ENCODE data around the gene PSMD1.
"Not testable (repeated sequence)": the region's sequence is repeated elsewhere in the genome, so short reads cannot be mapped to it uniquely, and the experiment has no call there.

PSMD1 gene

DNA sequence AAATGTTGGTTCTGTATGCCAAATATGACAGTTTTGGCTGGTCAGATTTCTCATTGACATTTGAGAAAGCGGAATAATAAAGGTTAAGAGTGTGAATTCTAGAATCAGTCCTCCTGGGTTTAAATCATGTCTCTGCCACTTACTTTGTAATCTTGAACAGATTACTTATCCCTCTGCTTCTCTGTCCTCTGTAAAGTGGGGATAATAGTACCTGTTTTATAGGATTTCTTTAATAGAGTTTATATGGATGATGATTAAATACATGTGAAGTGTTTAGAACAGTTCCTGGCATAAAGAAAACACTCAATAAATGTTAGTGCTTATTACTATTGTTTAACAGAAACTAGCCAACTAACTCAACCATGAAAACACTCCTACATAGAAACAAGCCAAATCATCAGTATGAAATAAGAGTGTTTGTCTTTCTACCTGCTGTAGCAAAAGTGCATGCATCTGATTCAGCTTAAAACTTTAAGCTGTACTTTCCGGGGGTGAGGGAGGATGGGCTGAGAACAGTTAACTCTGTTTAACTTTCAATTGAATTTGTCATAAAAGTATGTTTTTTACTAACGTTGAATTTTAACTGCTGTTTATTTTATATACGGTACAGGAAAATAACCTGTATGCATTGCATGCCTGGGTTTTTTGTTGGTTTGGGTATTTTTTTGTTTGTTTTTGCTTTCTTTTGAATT lies 61.4 kb downstream of the PSMD1 start:
- DNase-seq (ENCODE audit: low read depth): no peak

DNA sequence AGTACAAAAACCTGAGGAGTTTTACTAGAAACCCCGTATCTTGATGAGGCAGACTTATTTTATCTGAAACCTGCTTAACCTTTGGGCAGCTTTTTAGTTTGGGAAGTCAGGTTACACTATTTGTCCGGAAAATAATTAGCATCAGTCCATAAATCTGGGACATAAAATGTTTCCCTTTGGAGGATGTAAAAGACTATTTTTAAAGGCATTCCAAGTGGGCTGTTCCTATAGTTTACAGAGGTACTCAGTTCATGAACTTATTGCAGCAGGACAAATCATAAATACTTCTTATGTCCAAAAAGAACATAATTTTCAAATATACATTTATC lies 61.9 kb downstream of the PSMD1 start:
- no peak for DNase-seq (ENCODE audit: low read depth)

DNA sequence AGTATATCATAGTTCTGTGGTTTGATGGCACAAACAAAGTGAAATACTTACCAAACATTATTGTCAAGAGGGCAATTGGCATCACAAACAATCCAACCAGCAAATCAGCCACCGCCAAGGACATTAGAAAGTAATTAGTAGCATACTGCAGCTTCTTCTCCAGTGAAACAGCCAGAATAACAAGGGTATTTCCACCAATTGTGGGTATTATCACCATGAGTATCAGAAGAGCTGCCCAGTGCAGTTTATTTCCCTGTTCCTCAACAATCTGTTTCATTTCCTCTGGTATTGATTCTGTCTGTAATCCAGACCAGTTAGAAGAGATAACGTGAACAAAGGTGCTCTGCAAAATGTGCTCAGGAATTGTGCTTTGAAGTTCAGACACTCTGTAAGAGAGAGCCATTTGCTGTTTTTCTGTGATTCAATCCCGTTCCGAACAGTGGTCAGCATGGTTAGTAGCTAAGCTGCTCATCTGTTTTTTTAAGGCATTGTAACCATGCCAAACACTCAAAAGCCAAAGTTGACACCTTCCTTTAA lies 66.8 kb downstream of the PSMD1 start:
- DNase-seq (ENCODE audit: low read depth): no peak

DNA sequence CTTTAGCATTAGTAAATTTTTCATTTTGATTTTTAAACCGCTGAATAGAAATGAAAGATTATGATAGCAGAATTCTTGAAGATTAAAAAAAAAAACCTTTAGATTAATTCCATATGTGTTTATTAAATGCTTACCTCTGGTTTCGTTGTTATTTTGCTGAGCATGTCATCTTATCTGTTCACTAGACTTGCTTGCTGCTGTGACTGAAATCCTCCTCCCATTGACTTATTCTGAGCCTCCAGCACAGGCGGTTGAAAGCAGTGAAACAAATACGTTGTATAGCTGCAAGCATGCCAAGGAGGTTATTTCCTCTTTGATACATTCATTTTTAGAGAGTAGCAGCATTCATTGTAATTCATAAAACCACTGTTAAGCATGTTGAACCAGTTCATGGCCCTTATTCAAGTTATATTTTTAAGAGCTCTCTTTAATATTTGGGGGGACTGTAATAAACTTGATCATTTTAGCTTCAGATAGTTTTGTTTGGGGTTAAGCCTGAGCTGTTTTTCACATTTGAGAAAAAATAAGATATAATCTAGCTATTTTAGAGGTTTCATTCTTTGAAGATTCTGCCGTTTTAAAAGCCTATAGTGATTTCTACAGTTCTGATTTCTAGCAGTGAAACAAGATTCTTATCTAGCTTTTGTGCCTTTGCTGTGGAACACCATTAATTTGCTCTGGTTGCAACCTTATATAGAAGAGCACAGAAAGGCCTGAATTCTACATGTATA lies 68.3 kb downstream of the PSMD1 start, which contains the start of gene HTR2B:
Gene HTR2B, minus strand, starts transcription at position 205 of the 731 bp plus-strand sequence. CDS start 1,278 bp downstream, outside the sequence.
- DNase-seq (ENCODE audit: low read depth): no peak

DNA sequence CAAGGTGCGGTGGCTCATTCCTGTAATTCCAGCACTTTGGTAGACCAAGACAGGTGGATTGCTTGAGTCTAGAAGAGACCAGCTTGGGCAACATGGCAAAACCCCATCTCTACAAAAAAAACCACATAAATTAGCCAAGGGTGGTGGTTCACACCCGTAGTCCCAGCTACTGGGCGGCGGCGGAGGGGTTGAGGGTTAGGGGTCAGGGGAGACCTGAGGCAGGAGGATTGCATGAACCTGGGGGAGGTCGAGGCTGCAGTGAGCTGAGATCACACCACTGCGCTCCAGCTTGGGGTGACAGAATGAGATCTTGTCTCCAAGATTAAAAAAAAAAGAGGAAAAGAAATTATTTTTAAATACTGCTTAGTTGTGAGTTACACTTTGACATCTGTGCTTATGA lies 69.5 kb downstream of the PSMD1 start:
- DNase-seq (ENCODE audit: low read depth): no peak

DNA sequence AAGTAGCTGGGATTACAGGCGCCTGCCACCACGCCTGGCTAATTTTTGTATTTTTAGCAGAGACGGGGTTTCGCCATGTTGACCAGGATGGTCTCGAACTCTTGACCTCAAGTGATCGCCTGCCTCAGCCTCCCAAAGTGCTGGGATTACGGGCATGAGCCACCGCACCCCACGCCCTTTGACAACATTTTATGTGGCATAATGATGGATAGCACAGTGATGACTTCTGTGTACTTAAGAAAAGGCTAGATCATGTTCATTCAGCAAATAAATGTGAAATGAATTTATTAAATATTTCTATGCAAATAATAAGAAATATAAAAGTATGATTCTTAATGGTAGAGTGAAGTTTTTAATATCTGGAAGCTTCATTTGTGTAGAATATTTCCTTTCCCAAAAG lies 70.8 kb downstream of the PSMD1 start:
- DNase-seq (ENCODE audit: low read depth): no peak

DNA sequence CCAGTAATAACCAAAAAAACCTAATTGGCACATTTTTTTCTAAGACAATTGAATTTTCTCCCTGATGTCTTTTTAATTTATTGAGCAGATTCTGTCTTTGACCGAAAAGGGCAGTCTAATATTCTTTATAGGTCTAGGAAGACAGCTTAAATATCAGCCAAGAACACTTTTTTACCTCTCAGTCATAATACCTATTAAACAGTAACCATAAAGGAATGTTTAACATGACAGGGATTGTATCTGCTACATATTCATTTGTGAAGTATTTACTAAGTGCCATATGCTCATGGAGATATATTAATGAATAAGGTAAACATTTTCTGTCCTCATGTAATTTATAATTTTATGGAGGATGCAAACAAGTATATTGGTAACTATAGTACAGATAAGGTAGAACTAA lies 71.3 kb downstream of the PSMD1 start:
- DNase-seq (ENCODE audit: low read depth): no peak

DNA sequence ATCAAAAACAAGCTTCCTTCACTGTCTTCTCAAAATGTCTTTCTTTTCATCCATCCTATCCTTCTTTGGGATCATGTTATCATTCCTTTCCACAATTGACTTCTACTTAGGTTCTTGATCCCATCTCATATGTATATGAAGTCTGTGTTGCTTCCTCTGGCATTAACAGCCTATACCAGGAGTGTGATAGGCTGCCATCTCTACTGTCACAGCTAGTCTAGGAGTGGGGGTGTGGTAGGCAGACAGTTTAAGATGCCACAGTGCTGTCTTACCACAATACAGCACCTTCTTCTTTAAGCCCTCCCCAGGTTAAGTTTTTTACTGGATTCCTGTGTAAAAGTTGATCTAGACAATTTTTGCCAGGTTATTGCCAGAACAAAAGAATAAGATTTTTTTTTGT lies 71.9 kb downstream of the PSMD1 start:
- DNase-seq (ENCODE audit: low read depth): no peak

DNA sequence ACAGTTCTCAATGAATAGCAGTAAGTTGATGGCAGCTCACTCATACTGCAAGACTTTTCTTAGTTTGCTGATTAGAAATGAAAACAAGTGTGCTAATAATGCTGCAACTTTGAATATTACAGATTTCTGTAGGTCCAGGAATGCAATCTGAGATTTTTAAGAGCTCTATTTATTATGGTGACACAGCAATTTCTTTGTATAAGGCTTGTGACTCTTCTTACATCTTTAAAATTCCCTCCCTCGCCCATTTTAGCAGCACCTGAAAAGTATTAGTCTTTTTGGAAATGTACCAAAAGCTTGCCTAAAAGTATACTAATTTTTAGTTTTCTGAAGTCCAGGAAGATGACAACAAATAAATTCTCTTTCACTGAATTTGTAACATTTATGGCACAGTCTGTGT lies 72.5 kb downstream of the PSMD1 start:
- DNase-seq (ENCODE audit: low read depth): no peak

DNA sequence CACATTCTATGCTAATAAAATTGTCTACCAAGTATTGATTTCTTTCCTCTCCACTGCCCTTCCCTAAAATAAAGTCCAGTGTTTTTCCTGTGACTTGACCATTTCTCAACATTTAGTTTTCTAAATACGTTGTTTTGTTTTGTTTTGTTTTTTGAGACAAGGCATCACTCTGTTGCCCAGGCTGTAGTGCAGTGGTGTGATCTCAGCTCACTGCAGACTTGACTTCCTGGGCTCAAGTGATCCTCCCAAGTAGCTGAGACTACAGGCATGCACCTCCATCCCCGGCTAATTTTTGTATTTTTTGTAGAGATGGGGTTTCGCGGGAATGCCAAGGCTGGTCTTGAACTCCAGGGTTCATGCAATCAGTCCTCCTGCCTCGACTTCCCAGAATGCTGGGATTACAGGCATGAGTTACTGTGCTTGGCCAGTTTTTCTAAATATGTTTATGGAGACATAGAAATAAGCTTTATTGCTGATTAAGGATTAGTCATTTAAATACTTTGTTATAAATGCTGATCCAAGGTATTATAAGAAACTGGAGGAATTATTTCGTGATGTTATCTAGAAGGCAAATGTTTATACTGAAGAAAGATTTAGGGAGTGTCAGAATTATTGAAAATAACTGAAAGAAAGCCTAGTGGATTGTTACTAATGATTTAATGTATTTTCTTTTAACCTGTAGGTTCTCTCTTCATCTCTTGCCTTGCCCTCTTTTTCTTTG lies 73.8 kb downstream of the PSMD1 start:
- no peak for DNase-seq (ENCODE audit: low read depth)

DNA sequence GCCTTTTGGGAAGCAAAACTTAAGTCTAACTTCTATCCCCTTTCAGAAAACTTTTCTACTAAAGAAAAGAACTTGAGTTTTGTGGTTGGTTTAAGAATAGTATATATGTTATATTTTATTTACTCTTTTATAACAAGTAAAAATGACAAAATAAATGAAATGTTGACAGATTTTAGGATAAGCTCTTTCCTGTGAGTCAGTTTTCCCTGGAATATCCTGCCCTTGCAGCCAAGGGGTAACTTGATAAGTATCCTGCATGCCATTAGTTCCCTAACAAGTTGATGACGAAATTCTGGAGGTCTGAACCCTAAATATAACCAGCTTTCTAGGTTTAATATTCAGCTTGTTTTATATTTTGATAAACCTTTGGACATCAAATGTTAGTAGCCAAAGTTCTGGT lies 75.5 kb downstream of the PSMD1 start:
- DNase-seq (ENCODE audit: low read depth): no peak

DNA sequence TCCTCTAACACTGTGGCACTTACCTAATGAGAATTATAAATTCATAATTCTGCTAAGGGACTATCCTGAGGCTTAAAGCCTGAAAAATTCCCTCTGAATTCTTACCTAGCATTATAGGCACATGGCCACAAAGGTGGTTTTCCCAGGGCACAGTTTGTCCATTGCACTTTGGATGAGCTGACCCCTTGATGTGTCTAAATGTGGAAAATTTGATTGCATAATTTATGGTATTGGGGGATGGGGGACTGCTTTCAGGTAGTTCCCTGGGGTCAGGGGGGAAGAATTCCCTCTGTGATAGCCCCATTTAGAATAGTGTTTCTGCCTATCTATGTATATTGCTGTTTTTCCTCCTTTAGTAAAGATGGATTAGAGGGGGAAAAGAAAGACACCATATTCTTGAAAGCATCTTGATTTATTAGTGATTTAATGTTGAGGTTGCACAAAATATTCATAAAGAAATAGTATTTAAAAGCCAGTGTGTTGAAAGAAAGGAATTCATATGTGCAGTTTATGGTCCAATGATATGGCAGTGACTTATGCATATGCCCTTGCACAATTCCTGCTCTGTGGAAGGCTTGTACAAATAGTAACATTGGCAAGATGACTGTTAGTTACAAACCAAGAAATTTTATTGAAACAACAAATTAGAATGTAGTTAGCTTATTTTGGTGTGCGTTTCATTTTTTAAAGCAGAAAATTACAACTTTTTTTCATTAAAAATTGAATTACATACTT lies 76.9 kb downstream of the PSMD1 start:
- DNase-seq (ENCODE audit: low read depth): no peak

DNA sequence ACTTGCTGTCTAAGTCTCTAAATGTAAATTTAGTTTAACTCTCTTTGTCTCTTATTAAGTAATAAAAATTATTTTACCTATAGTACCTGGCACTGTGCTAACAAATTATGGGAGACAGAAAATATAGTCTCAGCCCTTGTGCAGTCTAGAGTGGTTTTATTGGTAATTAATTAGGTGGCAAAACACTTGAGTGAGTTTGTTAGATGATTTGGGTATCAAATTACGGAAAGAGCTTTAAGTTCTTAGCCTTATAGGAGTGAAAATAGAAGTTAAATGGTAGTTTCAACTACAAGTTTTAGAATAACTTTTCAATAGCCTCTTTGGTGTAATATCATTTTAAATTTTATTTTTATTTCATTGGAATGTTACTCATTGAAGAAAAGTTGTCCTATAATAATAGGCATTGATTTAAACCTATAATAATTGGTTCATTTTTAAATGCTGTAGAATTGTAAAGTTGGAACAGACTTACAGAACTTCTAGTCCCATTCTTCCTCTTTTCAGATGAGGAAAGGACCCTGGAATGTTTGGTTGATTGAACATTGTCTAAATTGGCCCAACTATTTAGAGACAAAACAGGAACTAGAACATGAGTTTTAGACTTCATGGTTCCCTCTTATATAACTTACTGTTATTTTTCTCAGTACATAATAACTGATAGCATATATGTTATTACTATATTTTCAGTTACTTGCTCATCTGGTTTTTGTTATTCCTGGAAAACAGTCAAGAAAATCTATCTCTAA lies 78.4 kb downstream of the PSMD1 start:
- no peak for DNase-seq (ENCODE audit: low read depth)

DNA sequence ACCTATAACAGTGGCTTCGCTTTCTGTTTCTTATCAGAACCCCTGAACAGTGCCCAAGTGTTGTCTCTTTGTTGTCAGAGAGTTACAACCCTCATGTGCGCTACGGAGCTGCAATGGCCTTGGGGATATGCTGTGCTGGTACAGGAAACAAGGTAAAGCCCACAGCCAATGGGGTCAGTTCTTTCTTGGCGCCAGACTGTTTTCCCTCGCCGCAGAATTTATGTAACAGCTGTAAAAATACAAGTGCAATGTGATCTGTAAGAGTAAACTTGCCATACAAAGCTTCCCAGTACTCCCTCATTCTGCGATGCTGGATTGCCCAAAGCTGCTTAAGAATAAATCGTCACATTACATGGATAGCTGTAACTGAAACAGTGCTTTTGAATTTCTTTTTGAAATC lies 82.0 kb downstream of the PSMD1 start:
- DNase-seq (ENCODE audit: low read depth): no peak

DNA sequence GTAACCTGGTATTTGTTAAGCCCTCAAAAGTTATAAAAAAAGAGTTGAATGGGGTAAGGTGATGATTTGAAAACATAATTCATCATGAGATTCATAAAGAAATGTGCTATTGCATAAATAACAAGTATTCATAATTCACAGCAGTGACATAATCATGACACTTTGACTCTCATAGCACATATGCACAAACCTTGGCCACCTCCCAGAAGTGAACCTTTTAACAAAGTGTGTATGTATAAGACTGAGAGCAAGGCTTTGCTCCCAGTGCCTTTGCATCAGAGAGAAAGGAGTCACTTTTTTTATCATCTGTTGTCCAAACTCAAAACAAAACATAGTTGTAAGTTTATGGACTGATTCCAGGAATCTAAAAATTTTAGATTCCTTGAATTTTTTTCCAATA lies 83.1 kb downstream of the PSMD1 start:
- no peak for DNase-seq (ENCODE audit: low read depth)

DNA sequence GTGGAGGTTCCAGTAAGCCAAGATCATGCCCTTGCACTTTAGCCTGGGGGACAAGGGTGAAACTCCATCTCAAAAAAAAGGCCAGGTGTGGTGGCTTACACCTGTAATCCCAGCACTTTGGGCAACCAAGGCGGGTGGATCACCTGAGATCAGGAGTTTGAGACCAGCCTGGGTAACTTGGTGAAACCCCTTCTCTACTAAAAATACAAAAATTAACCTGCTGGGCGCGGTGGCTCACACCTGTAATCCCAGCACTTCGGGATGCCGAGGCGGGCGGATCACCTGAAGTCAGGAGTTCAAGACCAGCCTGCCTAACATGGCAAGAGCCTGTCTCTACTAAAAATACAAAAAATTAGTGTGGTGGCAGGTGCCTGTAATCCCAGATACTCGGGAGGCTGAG lies 84.1 kb downstream of the PSMD1 start:
- DNase-seq (ENCODE audit: low read depth): not testable (repeated sequence)

DNA sequence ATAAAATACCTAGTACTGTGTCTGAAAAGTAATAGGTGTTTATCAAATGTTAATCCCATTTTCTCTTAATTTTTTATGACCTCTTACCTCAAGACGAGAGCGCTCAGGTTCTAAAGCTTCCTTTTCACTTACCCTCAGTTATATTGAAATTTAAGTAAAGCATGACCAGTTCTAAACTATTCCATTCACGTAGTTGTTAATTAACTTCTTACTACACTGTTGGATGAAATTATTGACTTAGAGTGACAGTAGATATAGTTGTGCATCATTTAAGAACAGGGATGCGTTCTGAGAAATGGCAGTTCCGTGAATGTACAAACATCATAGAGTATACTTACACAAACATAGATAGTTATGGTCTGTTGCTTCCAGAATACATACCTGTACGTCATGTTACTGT lies 88.2 kb downstream of the PSMD1 start:
- DNase-seq (ENCODE audit: low read depth): no peak

DNA sequence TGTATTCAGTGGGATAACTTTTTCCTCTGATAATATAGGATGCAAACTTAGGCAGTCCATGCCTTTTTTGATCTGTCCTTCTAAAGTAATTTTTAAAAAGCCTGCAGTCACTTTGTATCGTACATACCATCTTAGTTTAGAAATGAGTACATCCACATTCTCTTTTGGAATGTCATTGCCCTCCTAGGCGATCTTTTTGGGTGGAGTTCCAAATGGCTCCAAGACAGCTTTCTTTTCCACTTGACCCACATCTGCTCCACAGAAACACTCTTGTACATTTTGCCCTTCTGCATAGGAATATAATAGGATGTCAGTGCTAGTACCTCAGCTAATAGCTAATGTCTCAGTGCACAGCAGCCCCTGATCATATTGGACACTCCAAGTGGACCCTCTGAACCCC lies 90.0 kb downstream of the PSMD1 start:
- no peak for DNase-seq (ENCODE audit: low read depth)

DNA sequence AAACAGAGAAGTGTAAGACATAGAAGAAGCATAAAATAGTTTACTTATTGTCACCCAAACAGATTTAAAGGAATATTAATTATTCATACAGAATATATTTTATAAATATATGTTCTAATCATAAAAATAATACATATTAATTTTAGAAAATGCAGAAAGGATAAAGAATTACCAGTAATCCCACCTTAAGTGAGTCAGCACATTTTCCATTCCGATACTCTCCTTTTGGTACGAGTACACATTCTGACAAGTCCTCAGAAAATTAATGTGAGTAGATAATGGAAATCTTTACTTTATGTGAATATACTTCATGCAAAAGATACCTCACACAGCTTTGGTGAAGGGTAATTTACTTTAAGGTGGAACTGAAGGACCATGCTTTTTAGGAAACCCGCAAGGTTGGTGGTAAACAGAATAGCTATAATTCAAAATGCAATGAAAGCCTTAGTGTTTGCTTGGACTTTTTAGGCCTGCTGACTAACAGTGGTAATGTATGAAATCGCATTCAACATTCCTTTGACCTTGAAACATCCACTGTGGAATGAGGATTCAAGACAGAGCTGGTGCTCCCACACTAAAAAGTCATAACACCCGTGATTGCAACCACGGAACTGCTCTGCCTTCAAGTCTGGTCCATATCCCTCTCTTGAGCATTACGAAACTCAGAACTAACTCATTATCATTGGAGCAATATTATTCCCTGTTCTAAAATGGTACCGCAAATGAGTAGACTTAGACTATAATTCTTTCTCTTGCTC lies 96.3 kb downstream of the PSMD1 start:
- no peak for DNase-seq (ENCODE audit: low read depth)

DNA sequence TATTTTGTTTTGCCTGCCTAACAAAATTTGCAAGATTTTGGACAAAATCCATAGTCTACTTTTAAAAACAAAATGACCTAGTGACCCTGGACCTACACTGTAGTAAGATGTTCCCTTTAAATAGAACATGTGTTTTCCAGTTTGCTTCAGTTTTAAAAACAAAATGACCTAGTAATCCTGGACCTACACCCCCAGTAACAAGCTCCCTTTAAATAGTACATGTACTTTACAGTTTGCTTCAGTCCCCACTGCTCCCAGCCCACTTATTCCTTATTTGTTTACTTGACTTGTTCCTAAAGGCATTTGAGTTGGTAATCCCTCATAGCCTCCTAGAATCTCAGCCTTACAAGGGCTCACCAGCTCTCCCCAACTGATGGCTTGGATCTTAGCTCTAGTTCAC lies 102.6 kb downstream of the PSMD1 start:
- no peak for DNase-seq (ENCODE audit: low read depth)

DNA sequence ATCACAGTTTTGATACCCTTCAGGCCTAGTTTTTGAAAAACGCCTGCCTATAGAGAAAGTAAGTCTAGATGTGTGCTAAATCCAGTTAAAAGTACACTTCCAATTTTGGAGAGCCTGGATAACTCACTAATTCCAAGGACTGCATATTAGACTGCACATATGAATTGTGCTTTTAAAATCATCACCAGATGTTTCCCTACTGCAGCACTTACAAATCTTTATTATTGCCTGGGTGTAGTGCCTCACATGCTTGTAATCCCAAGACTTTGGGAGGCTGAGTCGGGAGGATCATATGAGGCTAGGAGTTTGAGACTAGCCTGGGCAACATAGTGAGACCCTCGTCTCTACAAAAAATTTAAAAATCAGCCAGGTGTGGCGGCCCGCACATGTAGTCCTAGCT lies 104.0 kb downstream of the PSMD1 start:
- no peak for DNase-seq (ENCODE audit: low read depth)

Data from stimulated activated CD8-positive, alpha-beta memory T cell treated with anti-CD3 and anti-CD28 coated beads, Interleukin-4, amount 100 ng/mL, for 24 hours (primary cell).